Measurements from ENCODE around the gene ORM2. TPM values are rescaled to one million over a fixed set of nuclear protein-coding genes. Genes with fewer than 3 reads are reported as not detected.

The ORM2 gene
- total and polyA plus RNA-seq, 7 donors, result 0.38 TPM; not detected in 6

GRCh38 chr9:114338187-114338586, 8.5 kb downstream of the ORM2 start:
- H3K27me3 ChIP-seq, result no peaks in the 10 kb centered on the region
- H3K4me3 ChIP-seq, result no peak overlapping the region
- 90 to 96% methylated on average over 2 of the region's 2 CpGs for WGBS, 2 donors
- TF ChIP-seq POLR2AphosphoS5 (IDR thresholded peaks at IDR 0.05) (no peak), EP300 (IDR thresholded peaks at IDR 0.05) (no peak), POLR2A (IDR thresholded peaks at IDR 0.05) (no peak), CTCF (IDR thresholded peaks at IDR 0.05) (no peak)
- H3K4me1 ChIP-seq, result peaks cover 0 to 4% (median 2%) of the 10 kb centered on the region in 4 donors
- DNase-seq, result no peak
- no peak overlapping the region for H3K27ac ChIP-seq
- intact Hi-C loops (cut with DNase I), result no loop called here
- H3K9me3 ChIP-seq, result no peaks in the 10 kb centered on the region
- peaks cover 15 to 72% (median 26%) of the 10 kb centered on the region in 4 donors for H3K36me3 ChIP-seq

GRCh38 chr9:114339130-114339908, 9.7 kb downstream of the ORM2 start:
- peaks cover 16 to 79% (median 26%) of the 10 kb centered on the region in 4 donors for H3K36me3 ChIP-seq
- WGBS, 2 donors, result 84 to 86% methylated on average over 16 of the region's 16 CpGs
- peak; percentile 76 for DNase-seq

GRCh38 chr9:114341152-114341830, 11.6 kb downstream of the ORM2 start:
- intact Hi-C loops (cut with DNase I), result loop anchor here (5.0 kb wide), 2 partner anchors 311 to 676 kb away; no protein-coding TSS in a partner anchor
- H3K36me3 ChIP-seq, result peaks cover 25 to 86% (median 33%) of the 10 kb centered on the region in 4 donors
- WGBS, 2 donors, result 82 to 87% methylated on average over 12 of the region's 12 CpGs

More at GRCh38 chr9:114339130-114339908, 9.7 kb downstream of the ORM2 start:
- TF ChIP-seq POLR2A (IDR thresholded peaks at IDR 0.05) (no peak), EP300 (IDR thresholded peaks at IDR 0.05) (no peak), CTCF (IDR thresholded peaks at IDR 0.05) (peak; percentile 45 to 77 (median 66))
- Histone ChIP-seq H3K4me3 (no peak overlapping the region), H3K27me3 (no peaks in the 10 kb centered on the region), H3K4me1 (peaks cover 0 to 14% (median 13%) of the 10 kb centered on the region in 4 donors), H3K9me3 (no peaks in the 10 kb centered on the region), H3K27ac (no peak overlapping the region)
- intact Hi-C loops (cut with DNase I), result no loop called here

GRCh38 chr9:114341991-114342390, 12.3 kb downstream of the ORM2 start:
- no peaks in the 10 kb centered on the region for H3K27me3 ChIP-seq
- intact Hi-C loops (cut with DNase I), result loop anchor here (5.0 kb wide), 2 partner anchors 310 to 675 kb away; no protein-coding TSS in a partner anchor
- H3K4me1 ChIP-seq, result peaks cover 0 to 26% (median 19%) of the 10 kb centered on the region in 4 donors
- 93 to 95% methylated on average over 4 of the region's 4 CpGs for WGBS, 2 donors
- no peaks in the 10 kb centered on the region for H3K9me3 ChIP-seq
- DNase-seq, result no peak
- H3K36me3 ChIP-seq, result peaks cover 23 to 86% (median 34%) of the 10 kb centered on the region in 4 donors
- TF ChIP-seq EP300 (IDR thresholded peaks at IDR 0.05), result no peak
- no peak for TF ChIP-seq POLR2AphosphoS5 (IDR thresholded peaks at IDR 0.05)
- TF ChIP-seq POLR2A (IDR thresholded peaks at IDR 0.05), result no peak
- TF ChIP-seq CTCF (IDR thresholded peaks at IDR 0.05), result no peak
- no peak overlapping the region for H3K27ac ChIP-seq
- H3K4me3 ChIP-seq, result no peak overlapping the region

More at GRCh38 chr9:114341152-114341830, 11.6 kb downstream of the ORM2 start:
- Histone ChIP-seq H3K27ac (no peak overlapping the region), H3K9me3 (no peaks in the 10 kb centered on the region), H3K4me3 (no peak overlapping the region), H3K4me1 (peaks cover 0 to 24% (median 19%) of the 10 kb centered on the region in 4 donors), H3K27me3 (no peaks in the 10 kb centered on the region)
- TF ChIP-seq CTCF (IDR thresholded peaks at IDR 0.05) (no peak), EP300 (IDR thresholded peaks at IDR 0.05) (no peak), POLR2AphosphoS5 (IDR thresholded peaks at IDR 0.05) (no peak), POLR2A (IDR thresholded peaks at IDR 0.05) (no peak)
- no peak for DNase-seq

All from sigmoid colon (tissue), 7 donors.